ENCODE data around the gene NOTCH2. TPM values are rescaled to one million over a fixed set of nuclear protein-coding genes. Genes with fewer than 3 reads are reported as not detected.
"Not testable (repeated sequence)": the region's sequence is repeated elsewhere in the genome, so short reads cannot be mapped to it uniquely, and the experiment has no call there.

NOTCH2 gene
- total RNA-seq, 1 experiment from 2014 or later = 62.9 TPM

GRCh38 chr1:119975582-119976254, 93.7 kb downstream of the NOTCH2 start:
- RAD21 ChIA-PET (ENCODE audit: low non-redundant PET in 1 of 2, low total read pairs in 2 of 2, uncharacterized antibody in 2 of 2, unreplicated experiment in 2 of 2); H3K79me2 ChIP-seq (ENCODE audit: insufficient read depth, low read length); H3K4me2 ChIP-seq (ENCODE audit: low read length); H3K27me3 ChIP-seq (ENCODE audit: insufficient read depth, low read length); H3K9ac ChIP-seq (ENCODE audit: low read length); H4K20me1 ChIP-seq (ENCODE audit: insufficient read depth); CTCF ChIA-PET; H2AFZ ChIP-seq (ENCODE audit: low read depth, low read length, poor library complexity, severe bottlenecking); H3K4me1 ChIP-seq (ENCODE audit: control insufficient read depth in 1 of 2, insufficient read depth in 2 of 2, low read length in 2 of 2); DNase-seq (ENCODE audit: low read depth, low spot score); ATAC-seq; H3K9me2 ChIP-seq (ENCODE audit: insufficient read depth); BruUV-seq (replicated peaks); H3K4me3 ChIP-seq (replicated peaks in 1 of 2; ENCODE audit: low read depth in 1 of 2, low read length in 2 of 2); H3K36me3 ChIP-seq (ENCODE audit: control insufficient read depth in 1 of 2, insufficient read depth in 2 of 2, low read length in 2 of 2); H3K9me3 ChIP-seq (ENCODE audit: control insufficient read depth in 1 of 2, insufficient read depth in 1 of 2, low read depth in 1 of 2, low read length in 2 of 2); H3K27ac ChIP-seq (ENCODE audit: low read depth, low read length); intact Hi-C loops (cut with micrococcal nuclease): not testable (repeated sequence)
- POLR2A ChIA-PET = interaction anchor here (0.7 kb wide), 1 partner anchor 80 kb away, joined by 3 read pairs; the partner anchor contains the start of gene ADAM30

GRCh38 chr1:119975006-119975405, 94.5 kb downstream of the NOTCH2 start:
- intact Hi-C loops (cut with micrococcal nuclease) = no loop called here
- POLR2A ChIA-PET = interaction anchor here (0.7 kb wide), 1 partner anchor 79 kb away, joined by 3 read pairs; the partner anchor contains the start of gene ADAM30
- H3K79me2 ChIP-seq (ENCODE audit: insufficient read depth, low read length) = no peaks in the 10 kb centered on the region
- CTCF ChIA-PET = no interaction called here
- H3K9me2 ChIP-seq (ENCODE audit: insufficient read depth) = no peaks in the 10 kb centered on the region
- TF ChIP-seq POLR2AphosphoS5 (IDR thresholded peaks at IDR 0.05; ENCODE audit: low read depth, low read length) = no peak
- no peak for TF ChIP-seq EZH2phosphoT487 (IDR thresholded peaks at IDR 0.05; ENCODE audit: borderline replicate concordance)
- no peak for TF ChIP-seq EZH2 (IDR thresholded peaks at IDR 0.05)
- no peak for TF ChIP-seq REST (IDR thresholded peaks at IDR 0.05; ENCODE audit: low read depth)
- no peaks in the 10 kb centered on the region for H3K4me1 ChIP-seq (ENCODE audit: control insufficient read depth in 1 of 2, insufficient read depth in 2 of 2, low read length in 2 of 2)
- RAD21 ChIA-PET (ENCODE audit: low non-redundant PET in 1 of 2, low total read pairs in 2 of 2, uncharacterized antibody in 2 of 2, unreplicated experiment in 2 of 2) = no interaction called here
- DNase-seq (ENCODE audit: low read depth, low spot score) (no peak), ATAC-seq (no peak)
- no peak overlapping the region for H3K27ac ChIP-seq (ENCODE audit: low read depth, low read length)
- no peaks in the 10 kb centered on the region for H3K36me3 ChIP-seq (ENCODE audit: control insufficient read depth in 1 of 2, insufficient read depth in 2 of 2, low read length in 2 of 2)
- no TSS peak for BruUV-seq (replicated peaks)
- H3K4me2 ChIP-seq (ENCODE audit: low read length) = no peak overlapping the region
- no peak overlapping the region for H3K9ac ChIP-seq (ENCODE audit: low read length)
- H4K20me1 ChIP-seq (ENCODE audit: insufficient read depth) = no peaks in the 10 kb centered on the region
- no peak overlapping the region for H2AFZ ChIP-seq (ENCODE audit: low read depth, low read length, poor library complexity, severe bottlenecking)
- H3K4me3 ChIP-seq (replicated peaks in 1 of 2; ENCODE audit: low read depth in 1 of 2, low read length in 2 of 2) = no peak overlapping the region
- H3K27me3 ChIP-seq (ENCODE audit: insufficient read depth, low read length) = no peaks in the 10 kb centered on the region
- H3K9me3 ChIP-seq (ENCODE audit: control insufficient read depth in 1 of 2, insufficient read depth in 1 of 2, low read depth in 1 of 2, low read length in 2 of 2) = no peaks in the 10 kb centered on the region

Data from HCT116 (cell line).